Measurements from ENCODE around the gene PMS2. TPM values are rescaled to one million over a fixed set of nuclear protein-coding genes. Genes with fewer than 3 reads are reported as not detected.
A peak's percentile ranks its signal among the peaks of the same experiment; 100 is the strongest.
"Not testable (repeated sequence)": the region's sequence is repeated elsewhere in the genome, so short reads cannot be mapped to it uniquely, and the experiment has no call there.

The PMS2 gene
- total RNA-seq, 1 experiment from 2014 or later, result 20.4 TPM

DNA sequence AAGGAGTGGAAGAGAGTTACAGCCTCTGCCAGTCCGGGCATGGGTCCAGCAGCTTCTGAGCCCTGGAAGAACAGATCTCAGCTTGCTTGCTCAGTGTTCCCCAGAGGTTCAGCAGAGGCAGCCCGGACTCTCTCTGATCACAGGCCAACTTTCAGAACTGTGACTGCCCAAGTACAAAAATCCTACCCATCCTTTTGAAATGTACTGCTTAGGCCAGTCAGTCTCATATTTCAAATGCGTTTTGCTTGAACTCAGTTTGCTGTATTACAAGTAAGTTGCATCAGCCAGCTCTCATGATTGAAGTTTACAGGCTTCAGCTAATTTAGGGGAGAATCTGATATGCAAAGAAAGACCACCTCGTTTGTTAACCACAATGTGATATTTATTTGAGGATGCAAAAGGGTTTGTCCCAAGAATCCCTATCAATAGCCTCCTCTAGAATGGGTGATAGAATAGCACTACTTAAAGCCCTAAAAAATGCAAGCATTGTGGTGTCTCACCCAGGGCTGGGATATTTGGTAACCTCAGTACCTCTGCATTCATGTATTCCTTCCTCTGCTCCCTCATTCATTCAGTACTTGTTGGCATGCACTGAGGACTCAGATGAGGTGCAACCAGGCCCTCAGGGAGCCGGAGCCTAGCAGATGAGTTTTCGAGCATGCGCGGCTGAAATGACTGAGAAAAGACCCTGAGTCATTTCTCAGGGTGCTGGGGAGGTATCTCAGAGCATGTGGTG, 7.2 kb upstream of the PMS2 start:
- peak; percentile 25 for DNase-seq (ENCODE audit: low read depth)

DNA sequence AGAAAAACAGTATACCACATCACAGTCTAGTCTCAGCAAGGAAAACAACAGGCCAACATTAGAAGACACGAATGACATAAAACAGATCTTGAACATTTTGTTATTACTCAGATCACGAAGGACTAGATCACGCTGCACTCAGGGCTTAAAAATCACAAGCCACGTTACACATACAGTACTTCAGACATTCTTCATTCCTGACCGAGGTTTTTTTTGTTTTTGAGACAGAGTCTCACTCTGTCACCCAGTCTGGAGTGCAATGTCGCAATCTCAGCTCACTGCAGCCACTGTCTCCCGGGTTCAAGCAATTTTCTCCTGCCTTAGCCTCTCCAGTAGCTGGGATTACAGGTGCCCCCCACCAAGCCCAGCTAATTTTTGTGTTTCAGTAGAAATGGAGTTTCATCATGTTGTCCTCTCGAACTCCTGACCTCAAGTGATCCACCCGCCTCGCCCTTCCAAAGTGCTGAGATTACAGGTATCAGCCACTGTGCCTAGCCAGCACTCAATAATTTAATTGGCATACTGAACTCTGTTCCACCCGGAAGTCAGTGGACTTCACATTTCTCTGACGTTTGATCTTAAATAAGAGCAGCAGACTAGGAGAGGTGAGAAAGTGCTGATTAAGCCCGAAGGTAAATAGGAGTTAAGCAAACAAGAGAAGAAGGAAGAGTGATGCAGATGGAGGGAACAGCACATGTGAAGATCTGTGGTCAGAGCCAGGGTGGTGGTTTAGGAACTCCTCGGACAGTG, 3.7 kb upstream of the PMS2 start:
- DNase-seq (ENCODE audit: low read depth), result no peak

DNA sequence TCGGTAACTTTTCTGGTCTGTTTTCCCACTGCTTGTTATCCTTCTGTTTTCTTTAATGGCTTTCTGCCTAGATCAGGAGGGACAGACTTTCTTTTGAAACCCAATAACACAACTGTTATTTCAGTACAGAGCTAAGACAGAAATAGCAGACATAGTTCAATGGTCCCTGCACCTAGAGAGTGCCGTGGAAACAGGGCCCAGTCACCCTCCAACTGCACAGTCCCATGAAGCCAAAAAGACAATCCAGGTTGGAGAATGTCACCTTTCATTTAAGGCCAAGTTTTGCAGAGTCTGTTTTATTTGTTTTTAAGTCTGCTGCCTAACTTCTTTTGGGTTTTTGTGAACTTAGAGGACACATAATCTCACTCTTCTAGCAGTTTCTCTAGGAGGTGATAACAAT, 2.7 kb upstream of the PMS2 start:
- DNase-seq (ENCODE audit: low read depth), result no peak

DNA sequence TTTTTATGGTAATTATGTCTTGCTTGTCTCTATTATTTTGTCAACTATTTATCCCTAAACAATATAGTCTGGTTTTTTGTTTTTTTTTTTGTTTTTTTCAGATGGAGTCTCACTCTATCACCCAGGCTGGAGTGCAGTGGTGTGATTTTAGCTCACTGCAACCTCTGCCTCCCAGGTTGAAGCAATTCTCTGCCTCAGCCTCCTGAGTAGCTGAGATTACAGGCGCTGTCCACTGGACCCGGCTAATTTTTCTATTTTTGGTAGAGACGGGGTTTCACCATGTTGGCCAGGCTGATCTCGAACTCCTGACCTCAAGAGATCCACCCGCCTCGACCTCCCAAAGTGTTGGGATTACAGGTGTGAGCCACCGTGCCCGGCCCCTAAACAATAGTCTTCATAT, 1.5 kb upstream of the PMS2 start:
- DNase-seq (ENCODE audit: low read depth), result not testable (repeated sequence)

DNA sequence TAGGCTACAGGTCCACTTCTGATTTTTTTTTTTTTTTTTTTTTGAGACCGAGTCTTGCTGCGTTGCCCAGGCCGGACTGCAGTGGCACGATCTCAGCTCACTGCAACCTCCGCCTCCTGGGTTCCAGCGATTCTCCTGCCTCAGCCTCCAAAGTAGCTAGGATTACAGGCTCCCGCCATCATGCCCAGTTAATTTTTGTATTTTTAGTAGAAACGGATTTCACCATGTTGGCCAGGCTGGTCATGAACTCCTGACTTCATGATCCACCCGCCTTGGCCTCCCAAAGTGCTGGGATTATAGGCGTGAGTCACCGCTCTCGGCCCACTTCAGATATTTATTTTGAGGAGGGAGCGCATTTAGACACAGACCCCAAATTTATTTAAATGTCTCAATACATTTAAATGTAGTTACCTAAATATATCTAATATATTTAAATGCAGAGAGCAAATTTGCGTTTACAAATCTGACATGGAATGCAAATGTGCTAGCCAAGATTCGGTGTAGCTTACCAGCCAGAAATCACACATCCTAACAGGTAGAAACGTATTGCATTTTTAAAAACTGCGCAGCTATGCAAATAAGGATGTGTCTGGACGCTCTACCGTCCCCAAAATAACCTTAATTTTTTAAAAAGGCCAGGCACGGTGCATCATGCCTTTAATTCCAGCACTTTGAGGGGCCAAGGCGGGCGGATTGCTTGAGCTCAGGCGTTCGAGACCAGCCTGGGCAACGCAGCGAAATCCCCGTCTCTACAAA, 836 bp downstream of the PMS2 start:
- not testable (repeated sequence) for DNase-seq (ENCODE audit: low read depth)

DNA sequence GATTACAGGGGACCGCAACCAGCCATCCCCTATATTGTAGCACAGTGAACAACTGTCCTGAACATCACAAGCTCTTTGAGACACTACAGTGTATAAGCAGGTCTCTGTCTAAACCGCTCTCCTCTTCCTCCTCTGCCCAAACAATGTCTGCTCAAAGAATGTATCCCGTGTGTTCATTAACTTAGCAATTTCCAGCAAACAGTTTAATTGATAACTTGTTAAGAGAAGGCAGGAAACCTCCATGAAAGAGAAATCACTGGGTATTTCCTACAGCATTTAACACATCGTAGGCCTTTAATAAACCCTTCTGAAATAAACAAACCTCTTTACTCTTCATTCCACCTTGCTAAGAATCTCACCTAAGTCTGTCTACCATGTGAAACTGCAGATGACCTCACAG, 1.5 kb downstream of the PMS2 start:
- no peak for DNase-seq (ENCODE audit: low read depth)

DNA sequence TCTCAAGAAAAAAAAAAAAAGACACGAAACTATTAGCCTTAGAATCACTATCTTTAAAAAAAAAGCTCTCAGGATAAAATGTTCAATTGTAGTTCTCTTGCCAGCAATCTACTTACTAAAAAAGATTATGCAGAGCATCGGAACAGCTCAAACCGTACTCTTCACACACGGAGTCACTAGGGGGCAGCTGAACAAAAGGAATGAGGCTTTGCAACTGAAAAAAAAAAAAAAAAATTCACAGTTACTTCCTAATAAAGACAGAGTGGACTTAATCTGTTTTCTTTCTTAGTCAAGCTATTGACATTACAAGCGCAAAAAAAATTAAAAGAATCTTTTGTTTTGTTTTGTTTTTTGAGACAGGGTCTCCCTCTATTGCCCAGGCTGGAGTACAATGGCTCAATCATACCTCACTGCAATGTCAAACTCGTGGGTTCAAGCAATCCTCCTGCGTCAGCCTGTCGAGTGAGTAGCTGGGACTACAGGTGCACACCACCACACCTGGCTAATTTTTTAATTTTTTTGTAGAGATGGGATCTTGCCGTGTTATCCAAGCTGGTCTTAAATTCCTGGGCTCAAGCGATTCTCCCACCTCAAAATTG, 11.5 kb downstream of the PMS2 start:
- DNase-seq (ENCODE audit: low read depth), result peak; percentile 72

DNA sequence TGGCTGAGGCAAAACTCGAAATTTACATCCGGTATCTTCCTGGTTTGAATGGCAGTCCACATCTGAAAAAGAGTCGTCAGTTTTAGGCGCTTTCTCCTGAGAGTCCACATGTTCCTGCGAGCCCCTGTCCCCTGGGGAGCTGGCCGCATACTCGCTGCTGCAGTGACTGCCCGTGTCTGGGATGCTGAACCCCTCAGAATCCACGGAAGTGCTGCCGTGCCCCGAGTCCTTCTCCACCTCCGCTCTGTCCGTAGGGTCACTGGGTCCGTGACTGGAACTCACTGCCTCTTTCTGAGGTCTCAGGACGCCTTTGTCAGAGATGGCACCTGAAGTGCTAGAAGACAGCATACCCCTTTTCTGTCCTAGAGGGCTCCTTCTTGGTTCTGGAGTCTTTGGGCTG, 21.8 kb downstream of the PMS2 start:
- DNase-seq (ENCODE audit: low read depth), result not testable (repeated sequence)

DNA sequence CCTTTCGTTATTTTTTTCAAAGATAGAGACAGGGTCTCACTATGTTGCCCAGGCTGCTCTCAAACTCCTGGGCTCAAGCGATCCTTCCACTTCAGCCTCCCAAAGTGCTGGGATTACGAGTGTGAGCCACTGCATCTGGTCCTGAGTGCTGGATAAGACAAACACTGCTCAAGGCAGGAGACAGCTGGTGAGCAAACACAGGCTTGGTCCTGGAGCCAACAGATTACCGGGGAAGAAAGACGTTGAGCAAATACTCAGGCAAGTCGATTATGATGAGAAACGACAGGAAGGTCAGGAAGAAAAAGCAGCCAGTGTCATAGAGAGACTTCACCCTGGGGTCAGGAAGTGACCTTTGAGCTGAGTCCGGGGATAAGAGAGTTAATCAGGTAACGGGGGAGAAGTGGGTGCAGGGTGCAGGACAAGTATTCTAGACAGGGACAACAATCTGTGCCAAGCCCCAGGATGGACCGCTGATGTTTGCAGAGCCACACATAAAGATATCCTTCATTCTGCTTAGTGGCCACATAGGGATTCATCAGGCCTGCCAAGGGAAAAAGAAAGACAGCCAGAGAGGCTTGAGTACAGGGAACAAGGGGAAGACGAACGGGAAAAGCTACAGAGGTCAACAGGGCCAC, 29.1 kb downstream of the PMS2 start:
- not testable (repeated sequence) for DNase-seq (ENCODE audit: low read depth)

DNA sequence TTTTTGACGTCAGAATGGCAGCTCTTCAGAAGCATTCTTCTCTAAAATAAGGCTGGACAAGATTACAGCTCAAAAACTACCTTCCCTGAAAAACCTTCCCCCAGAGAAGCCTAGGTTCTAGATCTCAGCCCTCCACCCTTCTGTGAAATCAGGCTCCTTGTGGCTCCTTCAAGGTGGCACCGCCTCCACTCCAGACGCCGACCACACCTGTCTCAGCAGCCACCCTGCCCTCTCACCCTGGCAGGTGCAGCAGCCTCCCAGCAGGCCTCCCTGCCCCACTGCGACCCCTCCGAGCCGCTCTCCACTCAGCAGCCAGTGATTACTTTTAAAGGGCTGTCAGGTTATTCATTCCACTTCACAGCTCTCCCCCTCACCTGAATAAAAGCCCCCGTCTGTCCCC, 35.3 kb downstream of the PMS2 start:
- DNase-seq (ENCODE audit: low read depth), result not testable (repeated sequence)

DNA sequence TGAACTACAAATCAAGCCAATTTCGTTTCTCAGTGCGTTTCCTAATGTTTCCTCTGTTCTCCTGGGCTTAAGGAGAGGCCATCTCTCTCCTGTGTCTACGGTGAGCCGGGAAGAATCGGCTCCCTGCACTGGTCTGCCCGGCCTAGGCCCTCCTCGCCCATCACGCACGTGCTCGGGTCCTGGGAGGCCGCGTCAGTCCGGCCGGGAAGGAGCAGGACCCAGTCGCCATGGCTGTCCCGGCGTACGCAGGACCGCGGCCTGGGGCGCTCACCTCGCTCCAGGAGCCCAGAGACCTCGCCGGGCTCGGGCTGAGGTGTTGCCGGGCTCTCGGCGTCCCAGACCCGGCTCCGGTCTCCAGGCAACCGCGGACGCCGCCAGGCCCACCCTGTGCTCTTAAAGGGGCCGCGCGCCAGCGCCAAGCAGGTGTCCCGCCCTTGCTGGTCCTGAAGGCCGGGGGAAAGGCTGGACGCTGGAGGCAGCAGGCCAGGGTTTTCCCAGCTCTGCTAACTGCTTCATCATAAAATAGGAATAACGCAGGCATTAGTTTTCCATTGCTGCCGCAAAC, 38.4 kb downstream of the PMS2 start, which contains the start of gene RSPH10B:
TSS of gene RSPH10B (minus strand) at position 343 of the 565 bp plus-strand sequence. CDS start 3,573 bp downstream, outside the sequence.
- DNase-seq (ENCODE audit: low read depth), result not testable (repeated sequence)

DNA sequence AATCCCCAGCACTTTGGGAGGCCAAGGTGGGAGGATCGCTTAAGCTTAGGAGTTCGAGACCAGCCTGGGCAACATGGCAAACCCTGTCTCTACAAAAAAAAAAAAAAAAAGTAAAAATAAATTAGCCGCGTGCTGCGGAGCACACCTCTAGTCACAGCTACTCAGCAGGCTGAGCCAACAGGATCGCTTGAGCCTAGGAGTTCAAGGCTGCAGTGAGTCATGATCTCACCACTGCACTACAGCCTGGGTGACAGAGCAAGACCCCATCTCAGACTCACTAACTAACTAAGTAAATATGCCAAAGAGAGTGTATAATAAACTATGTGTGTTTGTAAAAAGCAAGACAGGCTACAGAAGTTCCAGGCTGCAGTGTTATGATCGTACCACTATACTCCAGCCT, 45.0 kb downstream of the PMS2 start:
- DNase-seq (ENCODE audit: low read depth), result not testable (repeated sequence)

DNA sequence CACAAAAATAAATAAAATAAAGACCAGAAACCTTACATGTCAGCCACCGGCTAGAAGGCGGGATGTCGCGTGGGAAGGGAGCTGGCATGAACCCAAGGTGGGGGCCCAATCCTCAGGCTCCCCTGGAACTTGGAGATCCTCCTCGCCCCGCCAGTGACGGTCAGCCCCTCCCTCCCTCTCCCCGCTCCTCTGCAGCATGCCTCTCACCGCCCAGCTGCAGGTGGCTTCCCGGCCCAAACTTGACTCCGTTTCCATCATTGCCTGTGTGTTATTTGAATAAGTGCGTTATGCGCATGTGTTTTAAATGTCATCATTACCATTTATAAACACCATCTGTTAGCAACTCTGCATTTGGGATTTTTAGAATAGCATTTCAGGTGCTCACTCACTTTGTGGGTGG, 45.6 kb downstream of the PMS2 start:
- not testable (repeated sequence) for DNase-seq (ENCODE audit: low read depth)

DNA sequence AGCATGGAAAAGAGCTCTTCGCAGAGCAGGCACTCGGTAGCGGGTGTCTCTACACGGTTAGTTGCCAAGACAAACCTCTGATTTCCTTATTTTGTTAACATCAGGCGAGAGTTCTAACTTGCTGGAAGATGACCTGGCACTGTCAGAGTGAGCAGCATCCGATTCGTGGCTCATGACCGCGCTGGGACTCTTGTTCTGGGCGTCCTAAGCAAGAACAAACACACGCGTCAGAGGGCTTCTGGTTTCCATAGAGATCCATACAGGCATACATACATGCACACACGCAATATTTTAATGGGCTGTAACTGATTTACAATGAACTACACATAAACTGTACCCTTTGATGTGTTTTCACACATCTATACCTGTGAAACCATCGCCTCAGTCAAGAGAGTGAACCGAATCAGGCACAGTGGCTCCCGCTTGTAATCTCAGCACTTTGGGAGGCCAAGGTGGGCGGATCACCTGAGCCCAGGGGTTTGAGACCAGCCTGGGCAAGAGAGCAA, 73.9 kb downstream of the PMS2 start:
- DNase-seq (ENCODE audit: low read depth), result not testable (repeated sequence)

DNA sequence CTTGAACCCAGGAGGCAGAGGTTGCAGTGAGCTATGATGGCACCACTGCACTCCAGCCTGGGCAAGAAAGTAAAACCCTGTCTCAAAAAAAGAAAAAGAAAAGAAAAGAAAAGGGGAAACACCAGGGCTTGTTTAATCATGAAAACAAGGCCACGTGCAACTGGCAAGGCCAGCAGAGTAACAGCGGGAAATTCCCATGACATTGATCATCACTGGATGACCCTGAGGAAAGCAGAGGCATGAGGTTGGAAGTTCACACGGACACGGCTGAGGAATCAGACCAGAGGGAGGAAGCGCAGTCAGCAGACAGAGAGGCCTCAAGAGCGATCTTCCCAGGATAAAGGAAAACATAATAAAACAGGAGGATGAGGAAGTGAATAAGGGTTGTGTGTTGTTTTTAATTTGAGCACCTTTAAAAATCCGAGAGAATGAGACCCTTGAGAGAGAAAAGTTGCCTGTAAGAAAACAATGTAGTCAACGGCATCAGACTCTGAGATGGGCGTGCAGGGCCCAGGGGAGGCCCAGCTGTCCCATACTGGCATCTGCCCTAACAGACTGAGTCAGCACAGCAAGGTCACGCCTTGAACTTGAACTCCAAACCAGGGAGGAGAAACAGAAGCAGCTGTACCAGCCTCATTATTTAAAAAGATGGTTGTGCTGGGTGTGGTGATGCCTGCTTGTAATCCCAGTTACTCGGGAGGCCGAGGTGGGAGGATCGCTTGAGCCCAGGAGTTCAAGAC, 76.8 kb downstream of the PMS2 start:
- peak; percentile 53 for DNase-seq (ENCODE audit: low read depth)

DNA sequence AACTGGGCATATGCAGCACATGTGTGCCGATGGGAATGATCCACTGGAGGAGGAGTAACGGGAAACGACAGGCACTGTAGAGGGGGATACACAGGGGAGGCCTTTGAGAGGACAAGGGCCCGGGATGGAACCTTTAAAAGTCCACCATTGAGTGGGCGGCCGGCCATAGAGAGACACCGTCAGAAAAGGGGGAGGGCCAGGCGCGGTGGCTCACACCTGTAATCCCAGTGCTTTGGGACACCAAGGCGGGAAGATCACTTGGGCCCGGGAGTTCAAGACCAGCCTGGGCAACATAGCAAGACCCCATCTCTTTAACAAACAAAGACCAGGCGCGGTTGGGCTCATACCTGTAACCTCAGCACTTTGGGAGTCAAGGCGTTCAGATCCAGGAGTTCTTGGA, 77.6 kb downstream of the PMS2 start:
- DNase-seq (ENCODE audit: low read depth), result peak; percentile 3

DNA sequence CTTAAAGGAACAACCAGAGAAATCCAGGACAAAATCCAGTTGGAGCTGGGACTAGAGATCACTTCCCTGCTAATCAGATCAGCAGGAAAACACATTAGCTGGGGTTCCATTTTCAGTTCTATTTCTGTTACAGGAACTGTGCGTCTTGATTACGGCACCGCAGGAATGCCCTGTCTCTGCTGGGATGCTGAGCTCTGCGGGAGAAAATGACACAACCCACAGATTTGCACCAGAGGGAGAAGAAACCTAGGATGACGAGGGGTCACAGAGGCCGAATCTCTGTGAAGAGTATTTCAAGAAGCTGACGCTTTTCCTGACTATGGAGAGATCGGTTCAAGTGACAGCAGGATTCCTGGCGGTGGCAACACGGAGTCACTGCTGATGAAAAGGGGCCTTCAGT, 78.6 kb downstream of the PMS2 start:
- DNase-seq (ENCODE audit: low read depth), result not testable (repeated sequence)

DNA sequence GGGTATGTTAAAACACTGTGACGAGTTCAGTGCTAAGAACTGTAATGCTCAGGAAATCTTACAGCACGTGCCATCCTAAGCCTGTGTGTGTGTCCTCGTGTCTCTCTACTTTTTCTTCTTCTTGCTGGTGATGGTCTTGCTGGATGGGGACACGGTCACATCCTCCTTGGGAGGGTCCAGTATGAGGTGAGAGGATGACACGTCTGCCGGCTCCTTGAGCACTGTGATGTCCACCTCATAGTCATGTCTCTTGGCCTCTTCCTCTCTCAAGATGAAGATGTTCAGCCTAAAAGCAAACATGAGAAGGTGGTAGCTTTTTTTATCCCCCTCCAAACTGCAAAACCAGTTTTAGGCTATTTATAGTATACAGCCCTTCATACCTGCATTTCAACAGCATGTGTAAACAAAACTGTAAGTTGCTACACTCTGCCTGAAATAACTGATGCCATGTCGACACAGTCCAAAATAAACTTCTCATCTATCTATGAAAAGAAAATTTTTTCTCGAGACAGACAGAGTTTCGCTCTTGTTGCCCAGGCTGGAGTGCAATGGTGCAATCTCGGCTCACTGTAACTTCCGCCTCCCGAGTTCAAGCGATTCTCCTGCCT, 82.5 kb downstream of the PMS2 start:
- DNase-seq (ENCODE audit: low read depth), result not testable (repeated sequence)

DNA sequence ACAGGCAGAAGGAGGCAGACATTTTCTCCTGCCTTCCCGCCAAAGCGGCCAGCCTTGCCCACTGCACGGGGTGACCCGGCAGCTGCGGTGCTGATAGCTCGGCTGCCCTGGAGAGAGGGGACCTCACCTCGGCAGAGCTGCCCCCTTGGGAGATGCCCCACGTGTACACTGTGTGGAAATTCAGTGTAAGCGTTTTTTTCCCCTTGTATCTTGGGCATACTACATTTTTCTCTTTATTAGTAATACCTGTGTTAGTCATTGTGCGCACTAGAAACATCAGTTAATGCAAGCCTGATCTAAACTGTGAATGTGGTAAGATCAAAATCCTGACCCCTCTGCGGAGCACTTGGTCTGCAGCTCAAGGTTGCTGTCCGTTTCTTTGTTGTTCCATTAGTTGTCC, 84.2 kb downstream of the PMS2 start:
- not testable (repeated sequence) for DNase-seq (ENCODE audit: low read depth)

DNA sequence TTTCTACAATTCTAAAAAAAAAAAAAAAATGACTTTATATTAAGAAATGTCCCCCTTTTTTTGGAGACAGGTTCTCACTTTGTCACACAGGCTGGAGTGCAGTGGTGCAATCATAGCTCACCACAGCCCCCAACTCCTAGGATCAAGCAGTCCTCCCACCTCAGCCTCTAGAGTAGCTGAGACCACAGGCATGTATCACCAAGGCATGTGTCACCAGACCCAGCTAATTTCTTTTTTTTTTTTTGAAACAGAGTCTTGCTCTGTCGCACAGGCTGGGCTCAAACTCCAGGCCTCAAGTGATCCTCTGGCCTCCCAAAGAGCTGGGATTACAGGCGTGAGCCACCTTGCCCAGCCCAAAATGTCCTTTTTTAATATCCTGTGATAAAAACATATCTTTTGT, 84.7 kb downstream of the PMS2 start:
- DNase-seq (ENCODE audit: low read depth), result not testable (repeated sequence)
